Measurements from ENCODE around the gene TCN1.

DNA sequence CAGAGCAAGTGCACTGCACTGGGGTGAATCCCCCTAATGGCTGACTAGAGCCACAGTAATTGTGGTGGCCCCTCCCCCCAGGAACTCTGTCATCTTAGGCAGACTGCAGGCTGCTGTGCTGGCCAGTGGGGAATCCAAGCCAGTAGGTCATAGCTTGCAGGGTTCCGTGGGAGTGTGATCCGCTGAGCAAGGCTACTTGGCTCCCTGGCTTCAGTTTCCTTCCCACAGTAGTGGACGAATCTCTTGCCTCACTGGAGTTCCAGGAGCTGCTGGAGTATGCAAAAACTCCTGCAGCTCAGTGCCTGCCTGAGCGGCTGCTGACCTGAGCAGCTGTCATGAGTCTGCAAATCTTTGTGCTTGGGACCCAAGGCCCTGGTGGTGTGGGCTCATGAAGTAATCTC lies 25.5 kb upstream of the TCN1 start:
- no peak for TF ChIP-seq POLR2A (IDR thresholded peaks at IDR 0.05)
- TF ChIP-seq, protein P1, sequence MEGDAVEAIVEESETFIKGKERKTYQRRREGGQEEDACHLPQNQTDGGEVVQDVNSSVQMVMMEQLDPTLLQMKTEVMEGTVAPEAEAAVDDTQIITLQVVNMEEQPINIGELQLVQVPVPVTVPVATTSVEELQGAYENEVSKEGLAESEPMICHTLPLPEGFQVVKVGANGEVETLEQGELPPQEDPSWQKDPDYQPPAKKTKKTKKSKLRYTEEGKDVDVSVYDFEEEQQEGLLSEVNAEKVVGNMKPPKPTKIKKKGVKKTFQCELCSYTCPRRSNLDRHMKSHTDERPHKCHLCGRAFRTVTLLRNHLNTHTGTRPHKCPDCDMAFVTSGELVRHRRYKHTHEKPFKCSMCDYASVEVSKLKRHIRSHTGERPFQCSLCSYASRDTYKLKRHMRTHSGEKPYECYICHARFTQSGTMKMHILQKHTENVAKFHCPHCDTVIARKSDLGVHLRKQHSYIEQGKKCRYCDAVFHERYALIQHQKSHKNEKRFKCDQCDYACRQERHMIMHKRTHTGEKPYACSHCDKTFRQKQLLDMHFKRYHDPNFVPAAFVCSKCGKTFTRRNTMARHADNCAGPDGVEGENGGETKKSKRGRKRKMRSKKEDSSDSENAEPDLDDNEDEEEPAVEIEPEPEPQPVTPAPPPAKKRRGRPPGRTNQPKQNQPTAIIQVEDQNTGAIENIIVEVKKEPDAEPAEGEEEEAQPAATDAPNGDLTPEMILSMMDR (IDR thresholded peaks at IDR 0.05), result no peak
- no peak for TF ChIP-seq EP300 (IDR thresholded peaks at IDR 0.05)
